AG10803 (cell line): ENCODE results near the gene COL23A1.

Experiments
- DNase-seq: peaks from one replicate; pipeline ENCODE4 v3.0.0; 2010; ENCODE audit warnings: low read depth
- H3K4me3 ChIP-seq: 2 replicates; pipeline ENCODE4 v1.5.1; 2011; ENCODE audit warnings: mild to moderate bottlenecking, low read length, control low read depth
- TF ChIP-seq, protein P1 (sequence below): conservative IDR thresholded peaks from 2 replicates; pipeline ENCODE4 v1.5.1; 2011; ENCODE audit warnings: mild to moderate bottlenecking, low read length, control low read depth, inconsistent platforms

The COL23A1 gene

DNA sequence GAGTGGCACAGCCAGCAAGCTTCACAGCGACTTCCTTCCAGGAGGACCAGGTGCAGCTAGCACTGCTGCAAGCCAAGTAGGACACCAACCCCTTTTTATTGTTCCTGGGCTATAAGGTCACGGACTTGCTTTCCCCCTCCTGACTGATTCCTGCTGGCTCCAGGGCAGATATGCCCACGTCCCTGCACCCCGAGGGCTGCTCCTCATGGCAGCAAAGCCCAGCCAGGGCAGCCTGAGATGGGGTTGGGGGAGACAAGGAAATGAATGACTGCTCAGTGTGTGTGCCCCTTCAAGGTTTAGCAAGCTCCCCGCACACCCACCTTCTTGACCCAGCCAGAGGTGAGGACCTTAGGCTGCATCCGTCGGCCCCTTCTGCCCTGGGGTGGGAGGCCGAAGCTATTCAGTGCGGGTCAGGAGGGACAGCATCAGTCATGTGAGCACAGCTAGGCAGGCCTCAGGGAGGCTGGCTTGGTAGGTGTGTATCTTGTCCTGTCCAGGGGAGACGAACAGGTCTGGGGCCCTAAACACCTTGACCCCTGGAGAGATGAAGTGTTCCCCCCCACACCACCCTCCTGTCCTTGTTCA is 221.4 kb downstream of the COL23A1 start:
- no peak overlapping the region for H3K4me3 ChIP-seq
- DNase-seq: no peak
- TF ChIP-seq, protein P1, sequence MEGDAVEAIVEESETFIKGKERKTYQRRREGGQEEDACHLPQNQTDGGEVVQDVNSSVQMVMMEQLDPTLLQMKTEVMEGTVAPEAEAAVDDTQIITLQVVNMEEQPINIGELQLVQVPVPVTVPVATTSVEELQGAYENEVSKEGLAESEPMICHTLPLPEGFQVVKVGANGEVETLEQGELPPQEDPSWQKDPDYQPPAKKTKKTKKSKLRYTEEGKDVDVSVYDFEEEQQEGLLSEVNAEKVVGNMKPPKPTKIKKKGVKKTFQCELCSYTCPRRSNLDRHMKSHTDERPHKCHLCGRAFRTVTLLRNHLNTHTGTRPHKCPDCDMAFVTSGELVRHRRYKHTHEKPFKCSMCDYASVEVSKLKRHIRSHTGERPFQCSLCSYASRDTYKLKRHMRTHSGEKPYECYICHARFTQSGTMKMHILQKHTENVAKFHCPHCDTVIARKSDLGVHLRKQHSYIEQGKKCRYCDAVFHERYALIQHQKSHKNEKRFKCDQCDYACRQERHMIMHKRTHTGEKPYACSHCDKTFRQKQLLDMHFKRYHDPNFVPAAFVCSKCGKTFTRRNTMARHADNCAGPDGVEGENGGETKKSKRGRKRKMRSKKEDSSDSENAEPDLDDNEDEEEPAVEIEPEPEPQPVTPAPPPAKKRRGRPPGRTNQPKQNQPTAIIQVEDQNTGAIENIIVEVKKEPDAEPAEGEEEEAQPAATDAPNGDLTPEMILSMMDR: no peak

DNA sequence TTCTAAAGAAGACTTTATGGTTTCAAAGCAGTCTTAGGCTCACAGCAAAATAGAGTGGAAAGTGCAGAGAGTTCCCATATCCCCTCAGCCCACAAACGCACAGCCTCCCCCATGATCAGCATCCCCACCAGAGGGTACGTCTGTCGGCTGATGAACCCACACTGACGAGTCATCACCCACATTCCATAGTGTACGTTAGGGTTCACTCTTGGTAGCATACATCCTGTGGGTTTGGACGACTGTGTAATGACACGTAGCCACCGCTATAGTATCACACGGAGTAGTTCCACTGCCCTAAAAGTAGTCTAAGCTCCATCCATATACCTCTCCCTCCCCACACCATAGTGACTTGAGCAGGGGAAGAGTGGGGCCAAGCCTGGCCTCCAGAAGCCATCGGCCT is 221.9 kb downstream of the COL23A1 start:
- TF ChIP-seq, protein P1: no peak
- no peak overlapping the region for H3K4me3 ChIP-seq
- DNase-seq: no peak

DNA sequence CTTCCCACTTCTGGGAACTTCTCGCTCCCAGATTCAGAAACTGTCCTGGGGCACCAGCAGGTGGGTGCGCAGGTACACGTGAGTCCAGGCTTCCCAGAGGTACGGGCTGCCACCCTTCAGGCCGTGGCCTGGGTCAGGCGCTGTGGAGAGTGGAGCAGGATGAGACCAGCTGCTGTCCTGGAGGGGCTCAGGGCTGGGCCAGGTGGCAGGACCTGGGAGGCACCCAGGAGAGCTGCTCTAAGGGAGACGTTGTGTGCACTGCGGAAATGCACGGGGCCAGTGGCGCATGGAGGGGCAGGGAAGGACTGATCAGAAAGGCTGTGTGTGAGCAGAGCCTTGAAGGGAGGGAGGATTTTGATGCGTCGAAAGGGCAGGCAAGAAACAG is 222.5 kb downstream of the COL23A1 start:
- TF ChIP-seq, protein P1: no peak
- no peak for DNase-seq
- H3K4me3 ChIP-seq: no peak overlapping the region

DNA sequence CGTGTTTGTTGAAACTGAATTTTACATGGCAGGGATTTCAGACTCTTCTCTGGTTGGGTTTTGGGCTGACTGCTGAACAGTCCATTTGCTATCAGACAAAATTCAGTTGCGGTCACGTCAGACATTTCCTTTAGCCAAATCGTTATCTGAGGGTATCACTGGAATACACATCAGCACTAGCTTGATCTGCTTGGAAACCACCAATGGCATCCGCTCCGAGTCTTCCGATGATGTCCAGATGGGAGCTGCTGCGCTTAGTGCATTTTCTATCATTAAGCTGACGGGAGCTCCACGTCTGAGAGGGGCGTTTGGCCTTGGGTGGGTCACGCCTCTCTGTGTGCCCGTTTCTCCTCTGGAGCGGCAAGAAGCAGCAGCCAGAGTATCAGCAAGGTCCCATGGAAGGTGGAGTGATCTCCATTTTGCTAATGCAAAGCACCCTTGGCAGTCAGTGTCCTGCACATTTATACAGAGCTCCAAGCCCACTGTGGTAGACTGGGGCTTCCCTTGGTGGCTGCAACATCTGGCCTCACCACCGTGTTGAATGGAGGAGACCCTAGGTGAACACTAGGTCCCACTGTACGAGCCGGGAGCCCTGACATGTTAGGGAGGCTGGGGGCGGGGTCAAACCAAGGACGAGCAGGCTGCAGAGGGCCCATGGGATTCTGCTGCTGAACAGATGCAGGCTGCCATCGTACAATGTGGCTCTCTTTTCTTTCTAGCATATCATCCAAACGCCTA is 223.0 kb downstream of the COL23A1 start:
- TF ChIP-seq, protein P1: no peak
- DNase-seq: no peak
- no peak overlapping the region for H3K4me3 ChIP-seq

DNA sequence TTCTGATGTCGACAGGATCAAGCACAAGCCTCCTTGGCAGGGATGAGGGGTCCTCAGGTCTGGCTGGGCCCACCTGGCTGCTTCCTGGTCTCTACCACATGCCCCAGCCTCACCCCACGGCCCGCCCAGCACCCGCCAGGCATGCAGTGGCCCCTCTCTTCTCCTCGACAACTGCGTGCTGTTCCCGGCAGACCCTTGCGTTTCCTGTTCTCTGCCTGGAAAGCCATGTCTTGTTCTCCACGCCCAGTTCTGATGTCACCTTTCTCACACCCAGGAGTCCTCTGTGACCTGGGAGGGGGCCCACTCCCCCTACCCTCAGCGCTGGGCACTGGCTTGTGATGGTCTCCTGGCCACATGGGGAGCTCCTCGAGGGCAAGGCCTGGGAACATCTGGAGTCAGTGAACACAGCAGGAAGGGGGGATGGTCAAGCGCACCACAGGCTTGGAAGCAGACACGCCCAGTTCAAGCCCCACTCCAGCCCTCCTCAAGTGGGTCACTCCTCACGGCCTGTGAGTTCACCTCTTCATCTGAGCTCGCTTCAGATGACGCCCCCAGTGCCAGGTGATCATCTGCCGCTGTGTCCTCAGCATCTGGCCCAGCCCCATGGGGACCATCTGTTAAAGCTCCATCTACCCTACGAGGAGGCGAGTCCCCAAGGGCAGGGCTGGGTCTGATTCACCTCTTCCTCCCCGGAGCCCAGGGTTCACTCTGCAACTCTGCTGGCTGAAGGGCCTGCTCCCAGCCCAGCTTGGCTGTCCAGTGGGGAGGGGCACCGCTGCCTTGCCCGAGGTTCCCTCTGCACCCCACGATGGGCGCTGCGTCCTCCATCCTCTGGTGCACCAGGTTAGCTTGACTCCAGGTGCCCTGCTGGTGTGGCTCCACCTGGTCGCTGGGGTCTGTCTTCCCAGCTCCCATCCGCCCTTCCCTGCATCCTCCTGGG is 224.4 kb downstream of the COL23A1 start:
- TF ChIP-seq, protein P1: no peak
- DNase-seq: no peak
- H3K4me3 ChIP-seq: no peak overlapping the region

DNA sequence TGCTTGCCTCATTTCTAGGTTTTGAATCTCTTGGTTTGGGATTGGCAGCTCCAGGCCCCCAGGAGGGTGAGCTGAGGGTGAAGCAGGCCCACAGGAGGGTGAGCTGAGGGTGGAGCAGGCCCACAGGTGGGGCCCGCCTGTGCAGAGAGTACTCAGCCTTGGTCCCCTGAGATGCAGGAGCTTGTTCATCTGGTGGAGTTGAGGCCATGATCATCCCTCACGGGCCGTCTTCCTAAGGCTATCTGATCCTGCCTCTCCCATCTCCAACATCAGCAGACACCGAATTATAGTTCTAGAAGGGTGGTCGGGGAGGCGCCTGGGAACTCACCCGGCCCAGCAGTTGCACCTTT is 225.9 kb downstream of the COL23A1 start:
- TF ChIP-seq, protein P1: no peak
- H3K4me3 ChIP-seq: no peak overlapping the region

More for the DNA sequence above, 225.9 kb downstream of the COL23A1 start:
- no peak for DNase-seq
